HEK293 (cell line): ENCODE results near the gene SRGAP2C.
"Not testable (repeated sequence)": the region's sequence is repeated elsewhere in the genome, so short reads cannot be mapped to it uniquely, and the experiment has no call there.

Experiments
- CTCF ChIA-PET: fragments of 350-600 bp; formaldehyde crosslinking; extraction: SDS; loops from one replicate; lab custom pipeline; 2021; ENCODE audit warnings: antibody characterized with exemption; lab: Yijun Ruan, JAX
- POLR2A ChIA-PET: fragments of 300-600 bp; formaldehyde crosslinking; extraction: SDS; loops from one replicate; lab custom pipeline; 2020; ENCODE audit warnings: antibody characterized with exemption, inconsistent platforms; lab: Yijun Ruan, JAX
- H3K27ac ChIP-seq: fragments of 200-500 bp; sonication (Bioruptor generic); 2 replicates; pipeline ENCODE4 v1.5.1; 2014; ENCODE audit warnings: low read depth, low read length, control low read depth, inconsistent platforms; ENCODE audit errors: extremely low read depth
- H3K36me3 ChIP-seq, 2 experiments: fragments of 200-500 bp in 1 of 2; sonication (Bioruptor generic) in 1 of 2; 1 replicate in 1 of 2; 2 replicates in 1 of 2; pipeline ENCODE4 v1.5.1; 2014 to 2017; ENCODE audit warnings: inconsistent platforms in 2 of 2, low read length in 2 of 2; ENCODE audit not compliant: control insufficient read depth in 2 of 2, insufficient read depth in 1 of 2
- H3K4me1 ChIP-seq: fragments of 200-500 bp; sonication (Bioruptor generic); 2 replicates; pipeline ENCODE4 v1.5.1; 2014; ENCODE audit warnings: mild to moderate bottlenecking, low read length, inconsistent platforms; ENCODE audit not compliant: control insufficient read depth, insufficient read depth
- H3K4me3 ChIP-seq: 2 replicates; pipeline ENCODE4 v1.5.1; 2011; ENCODE audit warnings: low read depth, mild to moderate bottlenecking, control low read depth, low read length, moderate library complexity
- H3K9me3 ChIP-seq: fragments of 200-500 bp; sonication (Bioruptor generic); 2 replicates; pipeline ENCODE4 v1.5.1; 2014; ENCODE audit warnings: low read depth, low read length, inconsistent platforms; ENCODE audit not compliant: control insufficient read depth, insufficient read depth

The SRGAP2C gene

GRCh38 chr1:121318687-121319086 is 133.9 kb downstream of the SRGAP2C start:
- POLR2A ChIA-PET, H3K4me1 ChIP-seq, H3K4me3 ChIP-seq, H3K9me3 ChIP-seq, H3K36me3 ChIP-seq, CTCF ChIA-PET, H3K27ac ChIP-seq: not testable (repeated sequence)

- H3K27ac ChIP-seq, POLR2A ChIA-PET, H3K4me3 ChIP-seq, H3K36me3 ChIP-seq, H3K4me1 ChIP-seq, CTCF ChIA-PET, H3K9me3 ChIP-seq: not testable (repeated sequence)
Measured at GRCh38 chr1:121321660-121322059, 136.9 kb downstream of the SRGAP2C start.

GRCh38 chr1:121324726-121325125 is 140.0 kb downstream of the SRGAP2C start:
- H3K4me1 ChIP-seq, H3K9me3 ChIP-seq, POLR2A ChIA-PET, H3K27ac ChIP-seq, H3K4me3 ChIP-seq, CTCF ChIA-PET, H3K36me3 ChIP-seq: not testable (repeated sequence)

GRCh38 chr1:121332141-121332540 is 147.4 kb downstream of the SRGAP2C start:
- CTCF ChIA-PET, H3K4me1 ChIP-seq, H3K27ac ChIP-seq, H3K36me3 ChIP-seq, POLR2A ChIA-PET, H3K9me3 ChIP-seq, H3K4me3 ChIP-seq: not testable (repeated sequence)

- CTCF ChIA-PET, POLR2A ChIA-PET, H3K4me3 ChIP-seq, H3K27ac ChIP-seq, H3K36me3 ChIP-seq, H3K9me3 ChIP-seq, H3K4me1 ChIP-seq: not testable (repeated sequence)
Measured at GRCh38 chr1:121332599-121333562, 148.1 kb downstream of the SRGAP2C start.

- H3K27ac ChIP-seq, H3K36me3 ChIP-seq, CTCF ChIA-PET, H3K9me3 ChIP-seq, H3K4me3 ChIP-seq, H3K4me1 ChIP-seq, POLR2A ChIA-PET: not testable (repeated sequence)
Measured at GRCh38 chr1:121337958-121338357, 153.2 kb downstream of the SRGAP2C start.

- H3K27ac ChIP-seq, H3K4me1 ChIP-seq, H3K36me3 ChIP-seq, POLR2A ChIA-PET, H3K4me3 ChIP-seq, CTCF ChIA-PET, H3K9me3 ChIP-seq: not testable (repeated sequence)
Measured at GRCh38 chr1:121339611-121340010, 154.8 kb downstream of the SRGAP2C start.

- POLR2A ChIA-PET, H3K4me3 ChIP-seq, H3K4me1 ChIP-seq, H3K36me3 ChIP-seq, H3K9me3 ChIP-seq, CTCF ChIA-PET, H3K27ac ChIP-seq: not testable (repeated sequence)
Measured at GRCh38 chr1:121343311-121343906, 158.6 kb downstream of the SRGAP2C start.

- H3K4me1 ChIP-seq, H3K9me3 ChIP-seq, CTCF ChIA-PET, H3K27ac ChIP-seq, POLR2A ChIA-PET, H3K4me3 ChIP-seq, H3K36me3 ChIP-seq: not testable (repeated sequence)
Measured at GRCh38 chr1:121344355-121344754, 159.6 kb downstream of the SRGAP2C start.

- H3K4me1 ChIP-seq, CTCF ChIA-PET, H3K4me3 ChIP-seq, H3K27ac ChIP-seq, H3K9me3 ChIP-seq, POLR2A ChIA-PET, H3K36me3 ChIP-seq: not testable (repeated sequence)
Measured at GRCh38 chr1:121346654-121347053, 161.9 kb downstream of the SRGAP2C start.

GRCh38 chr1:121347476-121347875 is 162.7 kb downstream of the SRGAP2C start:
- H3K36me3 ChIP-seq, H3K4me3 ChIP-seq, H3K4me1 ChIP-seq, H3K27ac ChIP-seq, POLR2A ChIA-PET, CTCF ChIA-PET, H3K9me3 ChIP-seq: not testable (repeated sequence)
